Dermis lymphatic vessel endothelial cell (primary cell): Measurements from ENCODE around the gene LILRA5. TPM values are rescaled to one million over a fixed set of nuclear protein-coding genes. Genes with fewer than 3 reads are reported as not detected.

ENCODE experiments used
- total RNA-seq: library from RNA; depleted of rRNA; stranded (reverse); fragments of >200 nt; gene quantifications from 2 replicates; pipeline ENCODE4 v1.2.1, GENCODE V29; 2014

LILRA5 gene
- not detected in 2 replicates for total RNA-seq

DNA sequence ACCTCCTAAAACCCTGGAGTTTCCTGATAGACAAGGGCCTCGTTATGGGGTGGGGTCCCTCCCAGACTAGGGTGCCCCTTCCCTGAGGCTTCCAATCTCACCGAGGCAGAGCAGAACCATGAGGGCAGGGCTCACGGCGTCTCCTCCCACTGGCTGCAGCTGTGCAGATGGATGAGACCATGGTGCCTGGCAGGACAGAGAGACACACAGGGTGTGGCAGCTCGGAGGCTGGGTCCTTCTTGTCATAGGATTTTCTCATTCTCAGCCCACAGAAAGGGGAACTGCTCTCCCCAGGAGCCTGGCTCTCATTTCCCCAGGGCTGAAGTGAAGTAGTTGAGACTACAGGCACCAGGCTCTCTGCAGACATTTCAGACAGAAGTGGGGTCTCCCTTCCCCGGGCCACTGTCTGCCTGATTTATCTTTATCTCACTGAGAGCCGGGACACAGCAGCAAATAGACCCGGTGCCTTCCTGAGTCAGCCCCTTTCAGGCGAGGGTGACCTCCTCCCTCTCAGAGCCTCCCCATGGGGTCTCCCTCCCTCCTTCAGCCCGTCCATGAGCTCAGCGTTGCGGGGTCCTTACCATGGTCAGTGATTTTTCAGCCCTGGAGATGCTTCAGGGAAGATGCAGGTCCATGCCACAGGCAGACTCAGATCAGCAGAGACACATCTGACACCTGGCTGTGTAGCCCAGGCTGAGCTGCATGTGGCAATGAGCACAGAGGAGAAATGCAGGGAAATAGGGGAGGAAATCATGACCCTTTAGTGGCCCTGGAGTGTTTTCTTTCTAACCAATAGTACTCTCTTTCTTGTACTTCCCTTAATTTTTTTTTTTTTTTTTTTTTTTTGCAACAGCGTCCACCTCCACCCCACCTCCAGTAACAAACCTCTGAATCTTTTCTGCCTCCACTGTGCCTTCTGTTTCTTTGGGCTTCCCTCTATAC is at the start of gene LILRA5:
LILRA5 (minus strand) TSS at position 731 of the 942 bp plus-strand sequence; CDS start at position 584, 147 bp downstream.

DNA sequence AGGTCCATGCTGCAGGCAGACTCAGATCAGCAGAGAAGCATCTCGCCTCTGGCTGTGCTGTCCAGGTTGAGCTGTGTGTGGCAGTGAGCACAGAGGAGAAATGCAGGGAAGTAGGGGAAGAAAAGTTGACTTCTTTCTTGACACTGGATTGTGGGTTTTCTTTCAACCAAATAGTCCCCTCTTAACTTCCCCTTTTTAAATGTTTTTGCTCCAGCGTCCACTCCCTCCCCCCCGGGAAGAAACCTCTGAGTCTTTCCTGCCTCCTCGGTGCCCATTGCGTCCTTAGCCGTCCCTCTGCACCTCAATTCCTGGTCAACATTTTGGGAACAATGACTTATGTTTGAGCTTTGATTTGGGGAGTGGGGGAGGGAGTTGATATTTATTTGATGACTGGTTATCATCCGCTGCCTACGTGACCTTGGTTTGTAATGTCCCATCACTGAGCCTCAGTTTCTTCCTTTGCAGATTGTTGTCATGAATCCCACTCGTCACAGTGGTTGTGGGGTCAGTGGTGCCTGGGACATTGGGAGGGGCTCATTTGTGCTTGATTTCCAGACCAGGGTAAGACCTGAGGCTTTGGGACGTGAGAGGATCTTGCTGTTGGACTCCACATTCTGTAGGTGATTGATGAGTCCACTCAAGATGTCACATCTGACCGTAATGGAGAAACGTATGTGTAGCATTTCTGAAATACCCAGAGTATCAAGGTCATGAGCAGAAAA is 31.8 kb downstream of the LILRA5 start, which contains the start of gene LILRB2:
LILRB2 (minus strand) TSS at position 104 of the 722 bp plus-strand sequence. CDS start 614 bp downstream, outside the sequence.

DNA sequence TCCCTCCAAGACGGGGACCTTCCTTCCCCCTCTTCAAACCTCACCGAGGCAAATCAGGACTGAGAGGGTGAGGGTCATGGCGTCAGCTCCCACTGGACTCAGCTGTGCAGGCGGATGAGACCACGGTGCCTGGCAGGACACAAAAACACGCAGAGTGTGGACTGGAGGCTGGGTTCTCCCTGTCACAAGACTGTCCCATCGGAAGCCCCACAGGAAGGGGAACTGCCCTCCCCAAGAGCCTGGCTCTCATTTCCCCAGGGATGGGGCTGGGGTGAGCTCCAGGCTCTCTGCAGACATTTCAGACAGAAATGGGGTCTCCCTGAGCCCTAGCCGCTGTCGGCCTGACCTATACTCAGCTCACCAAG is 55.9 kb downstream of the LILRA5 start, which contains the start of gene LILRB5:
LILRB5 (minus strand) TSS at position 158 of the 365 bp plus-strand sequence; CDS start at position 78, 80 bp downstream.

Other genes with a start within 250 kb of the LILRA5 start
- not detected in 2 replicates for gene VSTM1, start 249.3 kb downstream of the LILRA5 start, total RNA-seq
- gene TARM1, start 231.8 kb downstream of the LILRA5 start, total RNA-seq, result not detected in 2 replicates
- gene OSCAR, start 212.4 kb downstream of the LILRA5 start, total RNA-seq, result not detected in 2 replicates
- gene NDUFA3, start 210.3 kb downstream of the LILRA5 start, total RNA-seq, result 14.5 and 18.1 TPM in 2 replicates
- gene TFPT, start 197.5 kb downstream of the LILRA5 start, total RNA-seq, result 18.8 and 21.1 TPM in 2 replicates
- 48.8 and 54.8 TPM in 2 replicates for gene PRPF31, start 197.4 kb downstream of the LILRA5 start, total RNA-seq
- 5.7 and 9.2 TPM in 2 replicates for gene CNOT3, start 175.4 kb downstream of the LILRA5 start, total RNA-seq
- 4.9 and 5.7 TPM in 2 replicates for gene LENG1, start 153.4 kb downstream of the LILRA5 start, total RNA-seq
- 0.34 and 0.54 TPM in 2 replicates for gene TMC4, start 140.0 kb downstream of the LILRA5 start, total RNA-seq
- gene MBOAT7, start 123.6 kb downstream of the LILRA5 start, total RNA-seq, result 6.6 and 8.7 TPM in 2 replicates
- 40.1 and 41.5 TPM in 2 replicates for gene TSEN34, start 121.9 kb downstream of the LILRA5 start, total RNA-seq
- gene RPS9, start 112.3 kb downstream of the LILRA5 start, total RNA-seq, result 3,120 and 3,598 TPM in 2 replicates
- gene LILRB3, start 90.2 kb downstream of the LILRA5 start, total RNA-seq, result not detected in 2 replicates
- not detected in 2 replicates for gene LILRA6, start 70.4 kb downstream of the LILRA5 start, total RNA-seq
- not detected in 2 replicates for gene LILRB5, start 55.9 kb downstream of the LILRA5 start, total RNA-seq
- gene LILRB2, start 32.1 kb downstream of the LILRA5 start, total RNA-seq, result not detected in 2 replicates
- gene LILRA4, start 26.0 kb upstream of the LILRA5 start, total RNA-seq, result not detected in 2 replicates
- not detected in 2 replicates for gene LAIR1, start 51.8 kb upstream of the LILRA5 start, total RNA-seq
- not detected in 2 replicates for gene TTYH1, start 102.3 kb upstream of the LILRA5 start, total RNA-seq
- gene LENG8, start 136.0 kb upstream of the LILRA5 start, total RNA-seq, result 21.0 and 27.4 TPM in 2 replicates
- gene LENG9, start 150.6 kb upstream of the LILRA5 start, total RNA-seq, result 6.2 and 6.4 TPM in 2 replicates
- 54.7 and 66.4 TPM in 2 replicates for gene CDC42EP5, start 160.1 kb upstream of the LILRA5 start, total RNA-seq
- gene LAIR2, start 189.7 kb upstream of the LILRA5 start, total RNA-seq, result not detected in 2 replicates